HG02884 (cell line): ENCODE measurements around the gene PACS2.

Source experiments
- ATAC-seq: cut with Tn5 transposase; IDR thresholded peaks from one replicate; pipeline ENCODE4 v1.9.1; 2021; ENCODE audit warnings: mild to moderate bottlenecking, moderate library complexity; ENCODE audit not compliant: unreplicated experiment

Gene PACS2

DNA sequence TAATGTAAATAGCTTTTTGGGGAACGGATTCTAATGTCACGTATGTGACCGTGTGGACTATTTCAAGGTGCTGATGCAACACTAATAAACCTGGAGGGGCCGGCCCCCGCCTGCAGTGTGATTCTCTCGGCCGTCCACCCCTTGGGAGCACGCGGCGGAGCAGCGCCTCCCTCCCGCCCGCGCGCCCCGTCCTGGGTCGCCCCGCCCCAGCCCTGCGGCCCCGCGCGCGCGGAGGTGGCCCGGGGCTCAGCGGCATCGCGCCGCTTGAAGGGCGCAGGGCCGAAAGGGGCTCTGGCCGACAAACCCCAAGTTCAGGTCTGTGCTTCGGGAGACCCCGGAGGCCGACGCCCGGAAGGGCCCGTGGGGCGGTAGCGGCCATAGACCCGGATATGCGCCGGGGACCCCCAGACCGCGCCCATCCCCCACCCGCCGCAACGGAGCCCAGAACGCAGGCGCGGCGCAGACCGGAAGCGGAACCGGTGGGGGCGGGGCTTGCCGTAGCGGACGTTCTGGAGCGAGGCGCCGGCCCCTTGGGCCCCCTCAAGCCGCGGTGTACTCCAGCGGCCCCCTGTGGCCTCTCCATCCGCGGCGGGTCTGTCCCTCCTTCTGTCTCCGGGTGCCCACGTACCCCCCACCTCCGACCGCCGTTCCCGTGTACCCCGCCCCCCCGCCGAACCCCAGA lies 83.6 kb downstream of the PACS2 start, which contains the start of gene TEX22:
Gene TEX22 (plus strand): TSS at position 495 of the 682 bp plus-strand sequence. CDS start 803 bp downstream, outside the sequence.
- ATAC-seq, result no peak

DNA sequence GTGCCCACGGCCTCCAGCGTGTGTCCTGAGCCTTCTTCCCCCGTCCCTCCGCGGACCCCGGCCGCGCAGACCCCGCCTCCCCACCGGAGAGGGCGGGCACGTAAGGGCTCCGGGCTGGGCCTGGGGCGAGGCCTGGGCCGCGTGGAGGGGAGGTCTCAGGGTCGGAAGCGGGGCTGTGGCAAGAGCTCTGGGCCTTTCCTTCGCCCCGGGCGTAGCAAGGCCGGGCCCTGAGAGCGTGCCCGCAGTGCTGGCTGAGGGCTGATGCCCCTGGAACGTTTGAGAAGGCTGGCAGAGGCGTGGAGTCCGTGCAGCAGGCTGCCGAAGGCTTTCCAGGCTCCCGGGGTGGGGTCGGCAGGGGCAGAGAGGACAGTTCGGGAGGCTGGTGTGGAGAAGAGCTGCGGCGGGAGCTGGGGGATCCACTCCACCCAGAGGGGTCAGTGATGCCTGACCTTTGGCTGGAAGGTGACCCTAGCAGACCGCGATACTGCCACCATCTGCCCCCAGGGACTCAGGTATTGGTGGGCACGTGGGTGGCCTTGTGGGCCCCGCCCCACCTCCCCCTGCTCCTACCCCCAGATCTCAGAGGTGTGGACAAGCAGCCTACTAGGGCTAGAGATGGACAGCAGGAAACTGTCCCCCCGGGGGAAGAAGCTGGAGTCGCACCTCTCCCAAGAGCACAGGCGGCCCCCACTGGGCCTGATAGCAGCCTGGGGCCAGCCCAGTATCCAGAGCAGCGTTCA lies 84.3 kb downstream of the PACS2 start:
- ATAC-seq, result no peak

DNA sequence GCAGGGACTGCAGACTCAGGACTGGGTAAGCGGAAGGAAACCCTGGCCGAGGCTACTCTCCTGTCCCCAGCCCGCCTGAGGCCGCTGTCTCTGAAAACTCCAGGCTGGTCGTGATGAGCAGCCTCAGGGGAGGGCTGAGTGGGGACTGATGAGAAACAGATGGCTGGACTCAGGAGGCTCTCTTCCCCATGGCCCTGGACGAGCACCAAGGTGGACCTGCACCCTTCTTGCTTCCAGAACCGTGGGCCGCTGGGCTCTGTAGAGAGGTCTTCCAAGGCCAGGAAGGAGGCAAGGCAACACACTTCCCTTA lies 84.9 kb downstream of the PACS2 start:
- ATAC-seq, result no peak

DNA sequence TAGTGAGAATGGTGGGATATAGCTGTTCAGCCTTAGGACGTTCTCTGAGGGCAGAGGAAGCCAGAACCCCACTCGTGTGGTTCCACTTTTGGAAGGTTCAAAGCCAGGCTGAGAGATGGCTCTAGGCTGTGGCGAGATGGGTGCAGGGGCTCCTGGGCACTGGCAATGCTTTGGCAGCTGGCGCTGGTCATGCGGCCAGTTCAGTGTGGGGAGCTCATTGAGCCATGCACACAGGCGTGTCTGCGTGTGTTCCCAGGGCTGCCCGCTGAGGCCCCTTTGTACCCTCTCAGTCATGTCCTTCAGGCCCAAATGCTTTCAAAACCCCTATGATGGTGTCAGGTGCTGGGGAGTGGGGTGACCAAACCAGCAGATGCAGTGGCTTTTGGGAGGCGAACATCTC lies 85.5 kb downstream of the PACS2 start:
- ATAC-seq, result no peak

DNA sequence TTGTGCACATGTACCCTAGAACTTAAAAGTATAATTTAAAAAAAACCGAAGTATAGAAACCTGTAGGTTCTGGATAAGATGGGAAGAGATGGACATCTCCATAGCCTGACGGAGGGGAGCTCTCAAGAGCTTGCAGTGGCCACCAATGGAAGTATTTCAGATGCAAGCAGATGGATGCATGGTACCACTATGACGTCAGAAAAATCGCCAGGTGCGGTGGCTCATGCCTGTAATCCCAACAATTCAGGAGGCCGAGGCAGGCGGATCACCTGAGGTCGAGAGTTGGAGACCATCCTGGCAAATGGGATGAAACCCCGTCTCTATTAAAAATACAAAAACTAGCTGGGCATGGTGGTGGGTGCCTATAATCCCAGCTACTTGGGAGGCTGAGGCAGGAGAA lies 87.2 kb downstream of the PACS2 start:
- ATAC-seq, result no peak

DNA sequence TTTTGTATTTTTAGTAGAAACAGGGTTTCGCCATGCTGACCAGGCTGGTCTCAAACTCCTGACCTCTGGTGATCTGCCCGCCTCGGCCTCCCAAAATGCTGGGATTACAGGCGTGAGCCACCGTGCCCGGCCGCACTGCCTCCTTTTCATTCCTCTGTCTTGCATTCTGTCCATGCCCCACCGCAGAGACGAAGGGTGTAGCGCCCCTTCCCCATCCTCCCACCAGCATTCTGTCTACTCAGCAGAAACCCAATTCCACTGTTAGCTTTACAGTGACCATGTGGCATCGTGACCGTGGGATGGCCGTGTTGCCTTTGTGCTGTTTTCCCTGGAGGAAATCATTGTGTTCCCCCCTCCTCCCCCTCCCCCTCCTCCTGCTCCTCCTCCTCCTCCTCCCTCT lies 94.0 kb downstream of the PACS2 start:
- ATAC-seq, result no peak

DNA sequence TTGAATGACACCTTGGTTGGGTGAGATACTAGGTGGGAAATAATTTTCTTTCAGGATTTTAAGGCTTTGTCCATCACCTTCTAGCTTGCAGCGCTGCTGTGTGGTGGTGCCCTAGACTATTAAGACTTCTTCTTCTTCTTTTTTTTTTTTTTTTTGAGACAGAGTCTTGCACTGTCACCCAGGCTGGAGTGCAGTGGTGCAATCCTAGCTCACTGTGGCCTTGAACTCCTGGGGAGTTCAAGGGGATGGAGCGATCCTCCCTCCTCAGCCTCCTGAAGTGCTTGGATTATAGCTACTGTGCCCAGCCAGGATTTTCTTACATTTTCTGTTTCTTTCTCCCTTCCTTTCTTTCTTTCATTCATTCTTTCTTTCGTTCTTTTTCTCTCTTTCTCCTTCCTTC lies 94.8 kb downstream of the PACS2 start:
- ATAC-seq, result no peak

DNA sequence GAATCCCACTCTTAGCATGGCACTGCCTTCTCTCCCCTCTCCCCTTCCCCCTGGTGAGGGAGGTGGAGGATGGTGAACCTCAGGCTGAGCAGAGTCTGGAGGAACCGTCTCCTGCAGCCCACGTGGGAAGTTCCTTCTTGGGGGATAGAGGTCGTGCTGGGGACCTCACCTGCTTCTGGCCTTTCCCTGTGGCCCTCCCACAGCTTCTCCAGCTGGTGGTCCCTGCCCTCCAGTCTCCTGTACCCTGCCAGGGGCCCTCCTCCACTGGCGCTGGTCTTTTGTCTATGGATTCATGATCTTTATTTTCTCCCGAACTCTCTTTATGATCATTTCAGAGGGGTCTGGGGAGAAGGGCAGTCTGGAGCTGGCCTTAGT lies 96.1 kb downstream of the PACS2 start:
- ATAC-seq, result no peak

DNA sequence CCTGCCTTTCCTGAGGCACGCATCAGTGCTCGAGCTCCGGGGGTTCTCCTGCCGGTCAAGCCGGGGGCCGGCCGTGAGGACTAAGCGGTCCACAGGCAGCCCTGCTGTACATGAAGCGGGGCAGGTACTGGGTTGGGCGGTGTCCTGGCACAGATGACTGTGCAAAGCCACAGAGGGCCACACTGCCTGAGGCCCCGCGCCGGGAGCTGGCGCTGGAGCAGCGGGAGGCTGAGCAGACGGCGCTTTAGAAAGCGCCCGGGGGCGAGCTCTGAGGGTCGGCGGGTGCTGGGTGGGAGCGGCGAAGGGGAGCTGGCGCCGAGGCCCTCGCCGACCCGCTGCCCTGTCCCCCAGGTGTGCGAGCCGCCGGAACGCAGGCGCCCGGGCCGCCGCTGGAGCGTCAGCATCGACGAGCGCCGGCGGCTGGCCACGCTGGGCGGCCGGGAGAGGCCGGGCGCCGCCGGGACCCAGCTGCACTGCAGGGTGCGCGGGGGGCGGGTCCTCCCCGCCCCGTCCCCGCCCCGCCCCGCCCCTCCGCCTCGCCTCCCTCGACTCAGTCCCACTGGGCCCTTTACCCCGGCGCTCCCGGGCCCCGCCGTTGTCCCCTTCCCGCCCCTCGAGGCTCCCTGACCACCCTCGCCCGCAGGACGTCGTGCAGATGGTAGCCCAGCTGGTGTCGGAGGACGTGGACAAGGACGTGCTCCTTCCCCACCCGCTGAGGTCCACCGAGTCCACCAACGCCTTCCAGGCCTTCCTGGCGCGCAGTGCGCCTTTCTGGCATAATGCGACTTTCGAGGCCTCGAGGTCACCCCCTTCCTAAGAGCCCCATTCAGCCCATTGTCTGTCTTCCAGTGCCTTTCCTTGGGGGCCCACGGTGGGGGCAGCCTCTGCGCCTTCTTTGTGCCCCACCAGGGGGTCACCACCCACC lies 96.7 kb downstream of the PACS2 start:
- ATAC-seq, result no peak

DNA sequence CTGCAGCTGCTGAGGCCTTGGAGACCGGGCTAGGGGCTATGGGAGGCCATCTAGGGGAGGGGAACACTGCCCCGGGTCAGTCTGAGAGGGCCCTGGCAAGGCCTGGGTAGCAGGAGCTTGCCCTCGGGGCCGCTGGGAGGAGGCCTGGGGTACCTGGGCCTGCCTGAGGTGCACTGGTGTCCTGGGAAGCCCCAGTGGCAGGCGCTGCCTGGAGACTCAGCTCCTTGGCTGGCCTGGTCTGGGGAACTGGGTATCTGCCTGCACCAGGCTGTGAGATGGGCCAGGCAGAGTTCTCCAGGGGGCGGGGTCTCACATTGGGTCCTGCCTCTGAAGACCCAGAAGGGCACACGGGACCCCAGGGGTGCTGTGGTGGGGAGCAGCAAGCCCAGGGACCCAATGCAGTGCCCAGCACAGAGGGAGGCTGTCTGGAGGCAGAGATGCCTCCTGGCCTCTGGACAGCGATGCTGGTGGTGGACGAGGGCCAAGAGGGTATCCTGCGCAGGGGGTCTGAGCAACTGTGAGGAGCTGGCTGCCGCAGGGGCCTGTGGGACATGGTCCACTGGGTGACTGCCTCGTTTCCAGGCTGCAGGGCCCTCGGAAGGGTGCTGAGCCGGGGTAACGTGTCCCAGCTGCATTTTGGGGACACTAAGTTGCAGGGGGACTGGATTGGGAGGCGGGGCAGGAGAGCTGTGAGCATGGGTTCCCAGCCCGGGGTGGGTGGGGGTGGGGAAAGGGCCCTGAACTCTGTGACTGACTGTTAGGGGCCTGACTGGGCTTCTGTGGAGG lies 97.6 kb downstream of the PACS2 start:
- no peak for ATAC-seq

DNA sequence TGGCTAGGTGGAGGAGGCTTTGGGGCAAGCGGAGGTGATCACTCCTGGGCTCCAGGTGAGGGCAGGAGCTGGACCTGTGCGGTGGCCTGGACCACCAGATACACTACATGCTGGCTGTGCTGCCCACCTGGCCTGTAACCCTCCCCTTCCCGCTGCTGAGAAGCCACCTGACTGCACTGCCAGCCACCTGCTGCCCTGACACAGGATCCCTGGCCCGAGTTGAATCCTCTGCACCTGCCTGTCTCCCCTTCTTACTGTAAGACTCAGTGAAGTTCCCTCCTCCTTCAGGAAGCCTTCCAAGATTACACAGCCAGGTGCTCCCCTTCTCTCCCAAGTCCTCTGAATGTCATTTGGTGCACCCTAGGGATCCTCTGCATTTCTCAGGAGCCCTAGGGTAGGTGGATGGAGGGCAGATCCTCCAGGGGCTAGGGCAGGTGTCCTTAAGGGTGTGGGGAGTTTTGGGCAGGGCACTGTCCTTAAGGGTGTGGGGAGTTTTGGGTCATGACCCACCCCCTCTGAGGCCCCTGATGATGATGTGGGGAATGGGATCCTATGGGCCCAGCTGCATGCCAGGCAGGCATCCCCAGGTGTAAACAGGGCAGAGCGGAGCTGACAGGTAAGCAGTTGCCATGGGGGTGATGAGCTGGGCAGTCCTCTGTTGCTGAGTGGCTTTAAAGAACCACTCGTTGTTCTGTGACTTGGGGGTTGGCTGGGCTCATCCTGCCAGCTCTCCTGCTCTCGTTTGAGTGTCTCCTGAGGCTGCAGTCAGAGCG lies 98.4 kb downstream of the PACS2 start:
- ATAC-seq, result no peak

DNA sequence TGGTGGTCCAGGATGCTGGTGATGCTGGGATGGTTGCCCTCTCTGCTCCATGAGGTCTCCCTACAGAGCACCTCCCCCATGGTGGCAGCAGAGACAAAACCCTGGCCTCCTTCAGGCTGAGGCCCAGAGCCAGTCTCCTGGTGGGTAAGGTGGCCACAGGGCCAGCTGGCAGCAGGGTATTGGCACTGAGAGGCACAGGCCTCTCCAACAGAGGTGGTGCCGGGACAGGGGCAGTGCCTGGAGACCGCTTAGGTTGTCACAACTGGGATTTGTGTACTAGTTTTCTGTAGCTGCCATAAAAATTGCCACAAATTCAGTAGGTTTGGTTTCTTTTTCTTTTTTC lies 99.0 kb downstream of the PACS2 start:
- ATAC-seq, result no peak

DNA sequence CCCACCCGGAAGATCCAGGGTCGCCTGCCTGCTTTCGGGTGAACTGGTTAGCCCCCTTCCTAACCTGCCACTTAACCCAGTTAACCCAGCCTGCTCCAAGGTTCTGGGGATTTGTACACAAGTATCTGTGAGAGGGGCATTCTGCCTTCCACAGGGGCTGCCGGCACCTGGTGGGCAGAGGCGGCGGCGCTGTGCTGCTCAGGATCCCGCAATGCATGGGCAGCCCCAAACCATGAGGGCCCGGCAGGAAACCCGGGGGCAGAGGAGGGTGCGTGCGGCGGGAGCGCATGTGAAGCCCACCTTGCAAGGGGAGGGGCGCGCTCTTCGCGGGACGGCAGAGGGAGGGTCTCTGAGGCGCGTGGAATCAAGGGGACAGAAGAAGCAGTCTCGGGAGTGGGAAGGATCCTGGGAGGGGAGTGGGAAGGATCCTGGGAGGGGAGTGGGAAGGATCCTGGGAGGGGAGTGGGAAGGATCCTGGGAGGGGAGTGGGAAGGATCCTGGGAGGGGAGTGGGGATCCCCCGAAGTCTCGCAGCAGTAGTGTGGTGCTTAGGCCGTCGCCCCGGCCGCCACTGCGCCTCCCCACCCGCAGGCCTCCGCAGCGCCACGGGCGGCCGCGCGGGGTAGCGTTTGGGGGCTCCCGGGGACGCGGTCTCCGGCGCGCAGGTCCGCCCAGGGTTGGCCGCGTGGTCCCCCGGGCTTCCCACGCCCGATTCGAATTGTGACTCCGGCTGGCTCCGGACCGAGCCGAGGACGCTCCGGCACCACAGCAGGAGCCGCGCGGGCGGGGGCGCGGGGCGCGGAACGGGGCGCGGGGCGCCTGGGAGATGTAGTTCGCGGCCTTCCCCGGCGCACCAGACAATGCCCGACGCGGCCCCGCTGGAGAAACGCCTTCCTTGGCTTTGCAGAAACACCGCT lies 100.2 kb downstream of the PACS2 start:
- no peak for ATAC-seq

DNA sequence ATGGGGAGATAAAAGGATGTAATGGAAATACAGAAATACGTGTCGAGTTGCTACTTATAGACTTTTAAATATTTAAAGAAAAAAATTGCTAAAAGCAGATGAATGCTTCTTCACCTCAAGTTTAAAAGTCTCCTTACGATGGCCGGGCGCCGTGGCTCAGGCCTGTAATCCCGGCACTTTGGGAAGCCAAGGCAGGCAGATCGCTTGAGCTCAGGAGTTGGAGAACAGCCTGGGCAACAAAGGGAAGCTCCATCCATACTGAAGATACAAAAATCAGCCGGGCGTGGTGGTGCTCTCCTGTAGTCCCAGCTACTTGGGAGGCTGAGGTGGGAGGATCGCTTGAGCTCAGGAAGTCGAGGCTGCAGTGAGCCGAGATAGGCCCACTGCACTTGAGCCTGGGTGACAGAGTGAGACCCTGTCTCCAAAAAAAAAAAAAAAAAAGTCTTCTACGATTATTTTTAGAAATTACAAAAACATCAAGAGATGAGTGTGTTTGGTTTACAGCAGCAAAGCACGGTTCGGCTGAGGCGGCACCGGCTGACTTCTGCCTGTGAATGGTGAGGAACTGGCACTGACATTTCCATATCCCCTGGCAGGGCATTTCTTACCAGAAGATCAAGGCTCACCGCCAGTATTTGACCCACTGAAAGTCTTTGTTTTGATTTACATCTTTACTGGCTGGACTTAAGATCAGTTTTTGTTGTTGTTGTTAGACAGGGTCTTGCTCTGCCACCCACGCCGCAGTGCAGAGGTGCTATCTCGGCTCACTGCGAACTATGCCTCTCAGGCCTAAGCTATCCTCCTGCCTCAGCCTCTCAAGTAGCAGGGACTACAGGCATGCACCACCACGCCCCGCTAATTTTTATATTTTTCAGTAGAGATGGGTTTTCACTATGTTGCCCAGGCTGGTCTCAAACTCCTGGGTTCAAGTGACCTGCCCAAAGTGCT lies 101.2 kb downstream of the PACS2 start:
- no peak for ATAC-seq

DNA sequence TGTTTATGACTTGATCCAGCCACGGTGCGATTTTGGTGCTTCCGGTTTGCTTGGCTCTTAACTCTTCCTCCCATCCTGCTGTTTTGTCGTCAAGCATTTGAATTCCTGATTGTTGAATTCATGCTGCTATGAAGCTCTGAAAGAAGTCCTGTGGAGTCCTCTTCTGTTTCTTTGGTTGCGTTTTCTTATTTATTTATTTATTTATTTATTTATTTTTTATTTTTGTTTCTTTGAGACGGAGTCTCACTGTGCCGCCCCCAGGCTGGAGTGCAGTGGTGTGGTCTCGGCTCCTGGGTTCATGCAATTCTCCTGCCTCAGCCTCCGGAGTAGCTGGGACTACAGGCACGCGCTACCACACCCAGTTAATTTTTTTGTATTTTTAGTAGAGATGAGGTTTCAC lies 102.1 kb downstream of the PACS2 start:
- ATAC-seq, result no peak

DNA sequence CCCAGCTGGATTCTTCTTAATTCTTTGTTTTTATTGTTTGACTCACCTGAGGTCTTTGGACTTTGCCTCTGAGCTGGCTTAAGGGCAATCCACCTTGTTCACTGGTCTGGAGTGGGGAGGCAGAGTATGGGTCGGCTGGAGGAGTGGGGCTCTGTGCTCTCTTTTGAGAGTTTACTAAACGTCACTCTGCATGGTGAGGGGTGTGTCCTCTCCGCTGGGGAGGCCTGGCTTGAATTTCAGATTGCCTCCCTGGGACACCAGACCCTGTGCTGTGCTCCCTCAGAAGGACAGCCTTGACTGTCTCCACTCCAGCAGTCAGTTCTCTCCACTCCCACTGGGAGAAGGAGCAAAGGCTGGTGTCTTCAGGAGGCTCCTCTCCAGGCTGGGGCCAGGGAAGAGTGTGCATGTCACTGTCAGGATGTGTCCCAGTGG lies 103.2 kb downstream of the PACS2 start:
- ATAC-seq, result no peak

DNA sequence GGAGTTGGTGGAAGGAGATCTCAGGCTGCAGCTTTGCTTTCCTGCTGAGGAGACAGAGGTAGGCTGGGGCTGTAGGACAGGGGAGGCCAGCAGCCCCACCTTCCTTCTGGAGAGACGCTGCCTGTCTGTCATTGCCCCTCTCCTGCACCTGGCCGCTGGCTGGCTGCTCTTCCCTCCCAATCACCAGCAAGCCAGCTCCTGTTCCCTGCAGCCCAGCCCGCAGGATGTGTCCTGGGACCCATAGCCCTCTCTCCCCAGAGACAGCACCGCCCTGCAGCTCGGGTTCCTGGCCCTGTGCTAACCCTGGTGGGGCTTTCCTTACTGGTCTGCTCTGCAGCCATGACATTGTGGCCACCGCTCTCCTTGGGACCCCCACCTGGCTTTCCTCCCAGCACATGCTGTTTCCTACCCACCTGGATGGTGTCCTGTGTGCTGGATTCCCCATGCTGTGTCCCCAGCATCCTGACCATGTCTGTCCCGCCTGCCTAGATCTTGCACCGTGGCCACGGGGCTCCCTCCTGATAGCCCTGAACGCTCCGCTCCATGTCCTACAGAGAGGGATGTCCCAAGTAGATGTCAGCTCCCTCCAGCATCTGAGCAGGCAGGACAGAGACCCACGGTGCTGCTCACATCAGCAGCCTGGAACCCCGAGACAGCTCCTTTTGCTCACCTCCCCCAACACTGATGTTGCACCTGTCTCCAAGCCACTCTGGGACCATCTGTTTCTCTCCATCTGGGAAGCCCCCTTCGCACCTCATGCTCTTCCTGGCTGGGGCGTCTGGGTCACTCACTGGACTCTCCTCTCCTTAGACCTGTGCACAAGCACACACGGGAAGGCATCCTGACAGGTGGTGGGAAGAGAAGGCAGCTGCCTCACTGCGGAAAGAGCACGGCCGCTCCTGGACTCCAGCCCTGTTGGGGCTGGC lies 104.0 kb downstream of the PACS2 start:
- ATAC-seq, result no peak
